Measurements from ENCODE around the gene ZBTB20. TPM values are rescaled to one million over a fixed set of nuclear protein-coding genes. Genes with fewer than 3 reads are reported as not detected.

The ZBTB20 gene
- total RNA-seq, 6 donors from 2014 or later: 40.0 to 150 (median 65.8) TPM

- 90 to 95% methylated on average over 7 of the region's 7 CpGs for WGBS, 2 donors
- TF ChIP-seq, protein P1, sequence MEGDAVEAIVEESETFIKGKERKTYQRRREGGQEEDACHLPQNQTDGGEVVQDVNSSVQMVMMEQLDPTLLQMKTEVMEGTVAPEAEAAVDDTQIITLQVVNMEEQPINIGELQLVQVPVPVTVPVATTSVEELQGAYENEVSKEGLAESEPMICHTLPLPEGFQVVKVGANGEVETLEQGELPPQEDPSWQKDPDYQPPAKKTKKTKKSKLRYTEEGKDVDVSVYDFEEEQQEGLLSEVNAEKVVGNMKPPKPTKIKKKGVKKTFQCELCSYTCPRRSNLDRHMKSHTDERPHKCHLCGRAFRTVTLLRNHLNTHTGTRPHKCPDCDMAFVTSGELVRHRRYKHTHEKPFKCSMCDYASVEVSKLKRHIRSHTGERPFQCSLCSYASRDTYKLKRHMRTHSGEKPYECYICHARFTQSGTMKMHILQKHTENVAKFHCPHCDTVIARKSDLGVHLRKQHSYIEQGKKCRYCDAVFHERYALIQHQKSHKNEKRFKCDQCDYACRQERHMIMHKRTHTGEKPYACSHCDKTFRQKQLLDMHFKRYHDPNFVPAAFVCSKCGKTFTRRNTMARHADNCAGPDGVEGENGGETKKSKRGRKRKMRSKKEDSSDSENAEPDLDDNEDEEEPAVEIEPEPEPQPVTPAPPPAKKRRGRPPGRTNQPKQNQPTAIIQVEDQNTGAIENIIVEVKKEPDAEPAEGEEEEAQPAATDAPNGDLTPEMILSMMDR (IDR thresholded peaks at IDR 0.05): no peak
- no peak for TF ChIP-seq POLR2AphosphoS5 (IDR thresholded peaks at IDR 0.05)
- no peaks in the 10 kb centered on the region for H3K4me1 ChIP-seq
- H3K4me3 ChIP-seq: no peak within 1 kb of the TSS
- DNase-seq (peak in 1 of 2 donors; percentile 14), ATAC-seq (ENCODE audit: low FRiP score in 2 of 2) (no peak)
- peak within 1 kb of the TSS in 1 of 4 donors; percentile 26 for H3K27ac ChIP-seq
- no peaks in the 10 kb centered on the region for H3K27me3 ChIP-seq
- H3K36me3 ChIP-seq: no peaks in the 10 kb centered on the region
- H3K9me3 ChIP-seq: no peaks in the 10 kb centered on the region
Observed at GRCh38 chr3:114293838-114294535, 853.1 kb downstream of the ZBTB20 start, which contains the start of gene TIGIT. TIGIT (plus strand) TSS chr3:114294028; CDS start chr3:114294062, 34 bp downstream.

DNA sequence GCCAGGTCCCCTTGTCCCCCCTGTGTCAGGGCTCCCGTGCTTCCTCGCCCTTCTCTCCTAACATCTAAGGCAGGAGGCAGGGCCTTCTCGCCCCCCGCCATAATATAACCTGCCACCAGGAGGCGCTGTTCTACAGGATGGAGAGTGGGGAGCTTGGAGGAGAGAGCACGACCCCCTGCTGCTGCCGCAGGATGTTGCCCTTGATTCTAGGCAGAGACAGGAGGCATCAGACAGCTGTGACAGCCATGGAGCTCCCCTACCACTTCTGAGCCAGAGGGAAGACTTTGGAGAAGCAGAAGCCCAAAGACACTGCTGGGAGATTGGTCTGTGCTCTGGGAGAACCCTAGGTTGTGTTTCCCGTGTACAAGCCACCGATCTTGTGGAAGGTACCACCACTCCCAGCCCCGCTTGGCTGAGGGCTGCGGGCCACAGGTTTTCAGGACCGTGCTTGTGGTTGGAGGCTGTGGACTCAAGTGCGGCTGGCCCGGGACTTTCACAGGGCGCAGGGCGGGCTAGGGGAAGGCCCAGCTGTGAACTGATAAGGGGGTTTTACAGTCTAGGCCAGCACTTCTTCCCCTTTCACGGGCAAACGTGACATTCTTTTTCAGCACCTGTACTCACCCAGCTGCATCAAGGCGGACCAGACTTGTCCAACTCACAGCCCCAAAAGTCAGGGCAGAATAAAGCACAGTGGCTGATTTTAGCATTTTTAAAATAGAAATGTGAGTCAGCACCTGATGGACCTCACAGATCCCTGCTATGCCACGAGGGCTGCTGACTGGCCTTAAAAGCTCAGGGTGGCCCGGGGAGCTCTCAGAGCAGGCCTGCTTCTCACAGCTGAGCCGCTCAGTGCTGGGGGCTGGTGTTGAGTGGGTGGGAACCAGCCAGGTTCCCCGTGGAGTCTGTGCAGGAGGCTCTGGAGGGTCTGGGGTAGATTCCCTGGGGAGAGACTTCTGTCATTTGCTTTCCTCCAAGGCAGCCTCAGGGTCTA, 855.9 kb downstream of the ZBTB20 start:
- WGBS, 2 donors: 49 to 58% methylated on average over 9 to 23 of the region's 23 CpGs
- no peaks in the 10 kb centered on the region for H3K9me3 ChIP-seq
- H3K27me3 ChIP-seq: no peaks in the 10 kb centered on the region
- DNase-seq: peak; percentile 47 to 75
- ATAC-seq (ENCODE audit: low FRiP score in 2 of 2): peak; percentile 64 to 77
- no peak overlapping the region for H3K4me3 ChIP-seq
- H3K27ac ChIP-seq: peak overlapping the region in 2 of 4 donors; percentile 58 to 59
- TF ChIP-seq POLR2AphosphoS5 (IDR thresholded peaks at IDR 0.05): no peak
- TF ChIP-seq, protein P1 (IDR thresholded peaks at IDR 0.05): peak; percentile 76 to 90 (median 80)
- H3K36me3 ChIP-seq: no peaks in the 10 kb centered on the region
- H3K4me1 ChIP-seq: no peaks in the 10 kb centered on the region

DNA sequence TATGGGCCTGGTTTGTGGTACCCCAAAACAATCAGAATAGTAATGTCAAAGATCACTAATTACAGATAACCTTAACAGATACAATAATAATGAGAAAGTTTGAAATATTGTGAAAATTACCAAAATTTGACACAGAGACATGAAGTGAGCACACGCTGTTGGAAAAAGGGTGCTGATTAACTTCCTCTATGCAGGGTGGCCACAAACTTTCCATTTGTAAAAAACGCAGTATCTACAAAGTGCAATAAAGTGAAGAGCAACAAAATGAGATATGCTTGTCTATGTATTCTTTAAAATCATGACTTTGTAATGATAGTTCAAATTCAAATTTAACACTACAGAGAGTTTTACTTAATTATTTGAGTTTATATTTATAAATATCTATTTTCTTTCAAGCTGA, 860.8 kb downstream of the ZBTB20 start:
- no peak for ATAC-seq (ENCODE audit: low FRiP score in 2 of 2)

DNA sequence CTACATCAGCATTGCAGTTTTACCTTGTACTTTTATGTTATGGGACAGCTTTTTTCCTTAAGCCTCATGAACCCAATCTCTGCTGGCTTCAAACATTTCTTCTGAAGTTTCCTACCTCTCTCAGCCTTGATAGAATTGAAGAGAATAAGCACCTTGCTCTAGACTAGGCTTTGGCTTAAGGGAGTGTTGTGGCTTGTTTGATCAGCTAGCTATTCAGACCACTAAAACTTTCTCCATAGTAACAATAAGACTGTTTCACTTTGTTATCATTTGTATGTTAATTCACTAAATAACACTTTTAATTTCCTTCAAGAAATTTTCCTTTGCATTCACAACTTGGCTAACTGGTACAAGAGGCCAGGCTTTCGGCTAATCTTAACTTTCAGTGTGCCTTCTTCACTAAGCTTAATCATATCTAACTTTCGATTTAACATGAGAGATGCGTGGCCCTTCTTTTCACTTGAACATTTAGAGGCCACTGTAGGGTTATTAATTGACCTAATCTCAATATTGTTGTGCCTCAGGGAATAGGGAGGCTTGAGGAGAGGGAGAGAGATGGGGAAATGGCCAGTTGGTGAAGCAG, 861.3 kb downstream of the ZBTB20 start:
- no peaks in the 10 kb centered on the region for H3K9me3 ChIP-seq
- DNase-seq: no peak
- no peak overlapping the region for H3K4me3 ChIP-seq
- no peaks in the 10 kb centered on the region for H3K27me3 ChIP-seq
- no peaks in the 10 kb centered on the region for H3K4me1 ChIP-seq
- H3K27ac ChIP-seq: no peak overlapping the region
- 85% methylated on average over 3 of the region's 3 CpGs for WGBS, 2 donors
- no peak for ATAC-seq (ENCODE audit: low FRiP score in 2 of 2)
- no peak for TF ChIP-seq EP300 (IDR thresholded peaks at IDR 0.05)
- TF ChIP-seq POLR2A (IDR thresholded peaks at IDR 0.05): no peak
- TF ChIP-seq POLR2AphosphoS5 (IDR thresholded peaks at IDR 0.05): no peak
- TF ChIP-seq, protein P1 (IDR thresholded peaks at IDR 0.05): no peak
- H3K36me3 ChIP-seq: no peaks in the 10 kb centered on the region

More for the DNA sequence above, 860.8 kb downstream of the ZBTB20 start:
- no peaks in the 10 kb centered on the region for H3K27me3 ChIP-seq
- WGBS, 2 donors: 76 to 83% methylated on average over 2 of the region's 2 CpGs
- no peak overlapping the region for H3K4me3 ChIP-seq
- H3K4me1 ChIP-seq: no peaks in the 10 kb centered on the region
- no peaks in the 10 kb centered on the region for H3K9me3 ChIP-seq
- no peak overlapping the region for H3K27ac ChIP-seq
- no peaks in the 10 kb centered on the region for H3K36me3 ChIP-seq
- TF ChIP-seq POLR2A (IDR thresholded peaks at IDR 0.05): no peak
- TF ChIP-seq, protein P1 (IDR thresholded peaks at IDR 0.05): no peak
- no peak for DNase-seq
